A549 (cell line): Measurements from ENCODE around the gene PCDH12. TPM values are rescaled to one million over a fixed set of nuclear protein-coding genes. Genes with fewer than 3 reads are reported as not detected.

Experiments
- ATAC-seq, 2 experiments: fragments of 200-7000 bp in 1 of 2; fragments of >200 bp in 1 of 2; cut with Nextera tagmentation in 1 of 2; cut with Tn5 transposase in 1 of 2; 3 replicates each; pipeline versions ENCODE4 v1.8.0 to v1.9.1; 2018 to 2020; ENCODE audit warnings: mild to moderate bottlenecking in 1 of 2, moderate library complexity in 1 of 2
- CTCF ChIA-PET: fragments of 300-600 bp; sonication (Branson Sonifier 250); formaldehyde crosslinking; extraction: SDS; loops from one replicate; lab custom pipeline; 2021; ENCODE audit warnings: antibody characterized with exemption, inconsistent platforms; lab: Yijun Ruan, JAX
- POLR2A ChIA-PET: fragments of 350-600 bp; formaldehyde crosslinking; extraction: SDS; loops from one replicate; lab custom pipeline; 2021; ENCODE audit warnings: antibody characterized with exemption, inconsistent platforms; lab: Yijun Ruan, JAX
- DNase-seq, 2 experiments: peaks; one replicate each; pipeline versions ENCODE4 v3.0.0 to v3.0.0-alpha.2; 2011 to 2016; ENCODE audit warnings: low read depth in 1 of 2, low spot score in 1 of 2
- FAIRE-seq: peaks from 2 replicates; lab custom pipeline; 2011; peaks lifted over from hg19 to GRCh38; lab: Jason Lieb, UNC
- H3K27ac ChIP-seq, 2 experiments: fragments of >200 bp; sonication (Bioruptor Twin); formaldehyde crosslinking; 3 replicates each; pipeline ENCODE4 v1.5.1; 2016 to 2017
- H3K4me1 ChIP-seq: fragments of >200 bp; sonication (Bioruptor Twin); formaldehyde crosslinking; 3 replicates; pipeline ENCODE4 v1.6.1; 2016
- H3K4me2 ChIP-seq: fragments of >200 bp; sonication (Bioruptor Twin); formaldehyde crosslinking; 3 replicates; pipeline ENCODE4 v1.6.1; 2016
- H3K4me3 ChIP-seq: fragments of >200 bp; sonication (Bioruptor Twin); formaldehyde crosslinking; 3 replicates; pipeline ENCODE4 v1.5.1; 2016
- H3K9me3 ChIP-seq: fragments of >200 bp; sonication (Bioruptor Twin); formaldehyde crosslinking; 3 replicates; pipeline ENCODE4 v1.6.1; 2016
- CBX2 ChIP-seq: fragments of 200-600 bp; sonication (generic); IDR thresholded peaks from 2 replicates; pipeline ENCODE4 v1.6.1; 2016; ENCODE audit warnings: low read depth, mild to moderate bottlenecking, borderline replicate concordance
- CBX8 ChIP-seq: fragments of 200-600 bp; sonication (generic); IDR thresholded peaks from 2 replicates; pipeline ENCODE4 v1.6.1; 2016
- CEBPB ChIP-seq, 2 experiments: fragments of >200 bp in 1 of 2; sonication (Bioruptor Twin) in 1 of 2; formaldehyde crosslinking in 1 of 2; IDR thresholded peaks; 2 replicates each; pipeline ENCODE4 v1.6.1; 2012 to 2016
- CHD4 ChIP-seq: fragments of 200-600 bp; sonication (generic); IDR thresholded peaks from 2 replicates; pipeline ENCODE4 v1.6.1; 2016; ENCODE audit warnings: antibody characterized with exemption, mild to moderate bottlenecking, borderline replicate concordance
- EP300 ChIP-seq, 2 experiments: fragments of >200 bp; sonication (Bioruptor Twin); formaldehyde crosslinking; IDR thresholded peaks; 2 replicates in 1 of 2; 3 replicates in 1 of 2; pipeline ENCODE4 v1.6.1; 2016 to 2017
- ESRRA ChIP-seq: fragments of 150-350 bp; IDR thresholded peaks from 2 replicates; pipeline ENCODE4 v1.6.1; 2014; ENCODE audit warnings: mild to moderate bottlenecking, low read length, borderline replicate concordance
- FOXS1 ChIP-seq: fragments of 250-450 bp; sonication (Bioruptor Pico); IDR thresholded peaks from 2 replicates; pipeline ENCODE4 v1.5.0; 2020; ENCODE audit warnings: mild to moderate bottlenecking, moderate library complexity
- HES2 ChIP-seq: fragments of >200 bp; sonication (Bioruptor Twin); formaldehyde crosslinking; IDR thresholded peaks from 2 replicates; pipeline ENCODE4 v1.6.1; 2016
- HEYL ChIP-seq: fragments of 250-450 bp; sonication (Bioruptor Pico); IDR thresholded peaks from 2 replicates; pipeline ENCODE4 v1.8.0; 2021; ENCODE audit warnings: mild to moderate bottlenecking, moderate library complexity
- HOXA7 ChIP-seq: fragments of 250-450 bp; sonication (Bioruptor Pico); IDR thresholded peaks from 2 replicates; pipeline ENCODE4 v1.5.0; 2020; ENCODE audit warnings: mild to moderate bottlenecking, moderate library complexity
- HOXB5 ChIP-seq: fragments of 250-450 bp; sonication (Bioruptor Pico); IDR thresholded peaks from 2 replicates; pipeline ENCODE4 v1.5.0; 2020; ENCODE audit warnings: mild to moderate bottlenecking, moderate library complexity
- JUNB ChIP-seq: fragments of >200 bp; sonication (Bioruptor Twin); formaldehyde crosslinking; IDR thresholded peaks from 2 replicates; pipeline ENCODE4 v1.6.1; 2016
- KDM1A ChIP-seq: fragments of 200-600 bp; sonication (generic); IDR thresholded peaks from 2 replicates; pipeline ENCODE4 v1.6.1; 2016; ENCODE audit warnings: low read depth, mild to moderate bottlenecking
- KDM5A ChIP-seq: fragments of 200-600 bp; sonication (generic); IDR thresholded peaks from 2 replicates; pipeline ENCODE4 v1.6.1; 2016; ENCODE audit warnings: antibody characterized with exemption, mild to moderate bottlenecking
- MAZ ChIP-seq: fragments of 150-350 bp; IDR thresholded peaks from 2 replicates; pipeline ENCODE4 v1.6.1; 2014; ENCODE audit warnings: antibody characterized with exemption, low read depth, low read length, borderline replicate concordance
- NR3C1 ChIP-seq: fragments of >200 bp; sonication (Bioruptor Twin); formaldehyde crosslinking; IDR thresholded peaks from 3 replicates; pipeline ENCODE4 v1.6.1; 2017
- PHF8 ChIP-seq: fragments of 200-600 bp; sonication (generic); IDR thresholded peaks from 2 replicates; pipeline ENCODE4 v1.6.1; 2016; ENCODE audit warnings: low read depth, mild to moderate bottlenecking, antibody characterized with exemption, moderate library complexity, borderline replicate concordance
- RARB ChIP-seq: fragments of 250-450 bp; sonication (Bioruptor Pico); IDR thresholded peaks from 2 replicates; pipeline ENCODE4 v1.8.0; 2021; ENCODE audit warnings: mild to moderate bottlenecking, moderate library complexity
- REST ChIP-seq: fragments of 200-600 bp; sonication (generic); IDR thresholded peaks from 2 replicates; pipeline ENCODE4 v1.6.1; 2016; ENCODE audit warnings: antibody characterized with exemption, mild to moderate bottlenecking, moderate library complexity
- RFX5 ChIP-seq: fragments of 450-650 bp; IDR thresholded peaks from 2 replicates; pipeline ENCODE4 v1.7.1; 2014; ENCODE audit warnings: antibody characterized with exemption, mild to moderate bottlenecking, moderate library complexity
- SMC3 ChIP-seq: fragments of >200 bp; sonication (Bioruptor Twin); formaldehyde crosslinking; IDR thresholded peaks from 3 replicates; pipeline ENCODE4 v1.6.1; 2018; ENCODE audit warnings: inconsistent platforms
- TP53 ChIP-seq: fragments of 250-450 bp; sonication (Bioruptor Pico); IDR thresholded peaks from 2 replicates; pipeline ENCODE4 v1.5.0; 2021; ENCODE audit warnings: mild to moderate bottlenecking, moderate library complexity
- USF2 ChIP-seq: fragments of 450-650 bp; IDR thresholded peaks from 2 replicates; pipeline ENCODE4 v1.6.1; 2014; ENCODE audit warnings: antibody characterized with exemption
- ZC3H11A ChIP-seq: fragments of 450-650 bp; IDR thresholded peaks from 2 replicates; pipeline ENCODE4 v1.6.1; 2014; ENCODE audit warnings: antibody characterized with exemption, mild to moderate bottlenecking
- ZNF302 ChIP-seq: fragments of 250-450 bp; sonication (Bioruptor Pico); IDR thresholded peaks from 2 replicates; pipeline ENCODE4 v1.9.0; 2021; ENCODE audit warnings: inconsistent platforms, mild to moderate bottlenecking, moderate library complexity
- WGBS: methylation state at CpG from one replicate; pipeline ENCODE4 v1.1.6; 2017; ENCODE audit errors: missing lambda C conversion rate; 5-methylcytosine and 5-hydroxymethylcytosine counted together
- polyA plus RNA-seq, 4 experiments: library from polyadenylated mRNA; depleted of rRNA in 3 of 4; stranded (reverse); fragments of >200 nt; fragmentation: RNase III in 1 of 4; extraction: RNeasy Plus Mini Kit Qiagen cat#74134 plus additional on column Dnase treatment in 1 of 4; gene quantifications; 2 replicates in 3 of 4; 3 replicates in 1 of 4; pipeline ENCODE4 v1.2.3, GENCODE V29; 2011 to 2017

PCDH12 gene
- polyA plus RNA-seq, 2 of the 4 experiments (the other 2 are of a cell fraction) = not detected

- TF ChIP-seq ZC3H11A (no peak), FOXS1 (CRISPR knock-in tag) (no peak), TP53 (CRISPR knock-in tag) (no peak), HEYL (CRISPR knock-in tag) (no peak)
Observed at GRCh38 chr5:141992349-141992963, 34.5 kb upstream of the PCDH12 start (continued).

- H3K9me3 ChIP-seq = no peaks in the 10 kb centered on the region
- no peaks in the 10 kb centered on the region for H3K4me1 ChIP-seq
- ChIA-PET CTCF (interaction anchor here (0.7 to 6.2 kb wide), 12 partner anchors 9 to 666 kb away, joined by 3 to 97 read pairs (median 8); partner anchors contain the start of genes GNPDA1 and RNF14), POLR2A (interaction anchor here (0.7 to 2.2 kb wide), 3 partner anchors 19 to 23 kb away, joined by 3 to 7 read pairs (median 6); partner anchors contain the start of genes GNPDA1 and RNF14)
- H3K4me2 ChIP-seq = no peak overlapping the region
- 93% methylated on average over 1 of the region's 1 CpG for WGBS
- H3K27ac ChIP-seq = no peak overlapping the region
- ATAC-seq (no peak), DNase-seq (no peak), FAIRE-seq (no peak)
- no peak overlapping the region for H3K4me3 ChIP-seq
- no peak for TF ChIP-seq ESRRA
- TF ChIP-seq PHF8 = no peak
- no peak for TF ChIP-seq KDM5A
Observed at GRCh38 chr5:141989720-141990119, 31.7 kb upstream of the PCDH12 start.

GRCh38 chr5:141986072-141986471, 28.1 kb upstream of the PCDH12 start:
- FAIRE-seq = no peak
- no peak overlapping the region for H3K4me2 ChIP-seq
- CTCF ChIA-PET = interaction anchor here (1.0 to 2.7 kb wide), 5 partner anchors 10 to 321 kb away, joined by 3 to 14 read pairs (median 5); no protein-coding TSS in a partner anchor

GRCh38 chr5:141982626-141983025, 24.6 kb upstream of the PCDH12 start:
- Histone ChIP-seq H3K4me3 (no peak overlapping the region), H3K4me1 (no peaks in the 10 kb centered on the region), H3K9me3 (no peaks in the 10 kb centered on the region), H3K4me2 (no peak overlapping the region), H3K27ac (no peak overlapping the region)
- TF ChIP-seq CHD4 (no peak), CBX2 (no peak), RFX5 (no peak), TP53 (CRISPR knock-in tag) (no peak), CBX8 (no peak), KDM1A (no peak), RARB (CRISPR knock-in tag) (no peak), CEBPB (IDR thresholded peaks at IDR 0.05) (no peak), HES2 (no peak)
- WGBS = 90% methylated on average over 2 of the region's 2 CpGs
- CTCF ChIA-PET = interaction anchor here (0.6 kb wide), 1 partner anchor 42 kb away, joined by 3 read pairs; no protein-coding TSS in a partner anchor
- DNase-seq (no peak), FAIRE-seq (peak; percentile 46), ATAC-seq (no peak)
- POLR2A ChIA-PET = no interaction called here

More at GRCh38 chr5:141986072-141986471, 28.1 kb upstream of the PCDH12 start:
- DNase-seq = no peak
- Histone ChIP-seq H3K4me1 (no peaks in the 10 kb centered on the region), H3K4me3 (no peak overlapping the region), H3K9me3 (no peaks in the 10 kb centered on the region), H3K27ac (no peak overlapping the region)
- POLR2A ChIA-PET = no interaction called here
- TF ChIP-seq MAZ (no peak), HOXB5 (no peak), CBX2 (no peak), JUNB (no peak), CHD4 (no peak), TP53 (CRISPR knock-in tag) (no peak), SMC3 (no peak)
- ATAC-seq = no peak

- ChIA-PET POLR2A (no interaction called here), CTCF (interaction anchor here (0.9 to 2.8 kb wide), 9 partner anchors 10 to 571 kb away, joined by 3 to 23 read pairs (median 5); partner anchors contain the start of gene RNF14)
- no peak for FAIRE-seq
- no peak for TF ChIP-seq ZNF302 (CRISPR knock-in tag)
- TF ChIP-seq NR3C1 = no peak
- TF ChIP-seq REST = no peak
- TF ChIP-seq HOXA7 = no peak
- no peak for TF ChIP-seq EP300 (IDR thresholded peaks at IDR 0.05)
- no peak for TF ChIP-seq JUNB
- no peak for TF ChIP-seq USF2
- TF ChIP-seq CEBPB (IDR thresholded peaks at IDR 0.05) = no peak
- no peak for TF ChIP-seq RARB (CRISPR knock-in tag)
Observed at GRCh38 chr5:141978389-141978788, 20.4 kb upstream of the PCDH12 start.

More at GRCh38 chr5:141978389-141978788, 20.4 kb upstream of the PCDH12 start:
- ATAC-seq (no peak), DNase-seq (no peak)
- H3K9me3 ChIP-seq = no peaks in the 10 kb centered on the region
- H3K4me1 ChIP-seq = peaks cover 9% of the 10 kb centered on the region; the same call in 2 of the 3 replicates
- no peak overlapping the region for H3K4me3 ChIP-seq
- H3K4me2 ChIP-seq = no peak overlapping the region
- no peak overlapping the region for H3K27ac ChIP-seq
